GM12865 (cell line): ENCODE results near the gene TMPRSS9.

Source experiments
- DNase-seq: peaks from one replicate; pipeline ENCODE4 v3.0.0; 2010; ENCODE audit warnings: low read depth
- H3K4me3 ChIP-seq: 2 replicates; pipeline ENCODE4 v1.5.1; 2011; ENCODE audit warnings: mild to moderate bottlenecking, low read depth, low read length, control low read depth
- CTCF ChIP-seq: IDR thresholded peaks from 2 replicates; pipeline ENCODE4 v1.5.1; 2011; ENCODE audit warnings: low read length, control low read depth, low read depth, inconsistent platforms; ENCODE audit not compliant: insufficient read depth; ENCODE audit errors: missing control alignments

Gene TMPRSS9

GRCh38 chr19:2419754-2420153 is 59.7 kb downstream of the TMPRSS9 start:
- no peak for DNase-seq
- H3K4me3 ChIP-seq = no peak overlapping the region
- TF ChIP-seq CTCF = no peak

GRCh38 chr19:2420490-2420889 is 60.4 kb downstream of the TMPRSS9 start:
- no peak for TF ChIP-seq CTCF

GRCh38 chr19:2421581-2422306 is 61.7 kb downstream of the TMPRSS9 start:
- no peak for DNase-seq
- H3K4me3 ChIP-seq = no peak overlapping the region
- no peak for TF ChIP-seq CTCF

More at GRCh38 chr19:2420490-2420889, 60.4 kb downstream of the TMPRSS9 start:
- H3K4me3 ChIP-seq = no peak overlapping the region
- no peak for DNase-seq

GRCh38 chr19:2423071-2423914 is 63.2 kb downstream of the TMPRSS9 start:
- TF ChIP-seq CTCF = no peak
- peak; percentile 2 for DNase-seq
- H3K4me3 ChIP-seq = no peak overlapping the region

- no peak for TF ChIP-seq CTCF
- H3K4me3 ChIP-seq = no peak overlapping the region
Observed at GRCh38 chr19:2423915-2424685, 64.0 kb downstream of the TMPRSS9 start.

GRCh38 chr19:2424686-2425621 is 64.9 kb downstream of the TMPRSS9 start:
- no peak overlapping the region for H3K4me3 ChIP-seq
- no peak for TF ChIP-seq CTCF
- no peak for DNase-seq

More at GRCh38 chr19:2423915-2424685, 64.0 kb downstream of the TMPRSS9 start:
- DNase-seq = no peak
